IPS-NIHi7 (cell line): Measurements from ENCODE around the gene TNRC6C.
A peak's percentile ranks its signal among the peaks of the same experiment; 100 is the strongest.

Experiments used
- DNase-seq: peaks from one replicate; pipeline ENCODE4 v3.0.0; 2012; ENCODE audit warnings: mixed read lengths; ENCODE audit errors: extremely low spot score

TNRC6C gene

GRCh38 chr17:78013683-78014467, 55.4 kb downstream of the TNRC6C start:
- peak; percentile 64 for DNase-seq

DNA sequence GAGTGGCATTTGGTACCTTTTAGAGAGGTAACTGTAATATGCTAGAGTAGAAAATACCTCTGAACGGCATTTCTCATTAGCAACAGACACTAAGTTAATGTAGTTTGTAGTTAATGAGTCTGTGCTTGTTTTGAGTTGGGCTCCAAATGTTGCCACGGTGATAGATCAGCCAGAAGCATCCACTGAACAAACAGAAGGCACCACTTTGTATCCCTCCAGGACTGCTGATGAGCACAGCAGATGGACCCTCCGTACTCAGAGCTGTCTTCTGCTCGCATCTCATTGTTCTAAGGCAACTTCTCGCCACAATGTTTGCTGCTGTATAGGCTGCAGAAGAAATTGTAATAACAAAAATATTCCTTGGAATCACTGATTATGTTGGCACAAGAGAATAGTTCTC, 56.1 kb downstream of the TNRC6C start:
- DNase-seq: no peak

DNA sequence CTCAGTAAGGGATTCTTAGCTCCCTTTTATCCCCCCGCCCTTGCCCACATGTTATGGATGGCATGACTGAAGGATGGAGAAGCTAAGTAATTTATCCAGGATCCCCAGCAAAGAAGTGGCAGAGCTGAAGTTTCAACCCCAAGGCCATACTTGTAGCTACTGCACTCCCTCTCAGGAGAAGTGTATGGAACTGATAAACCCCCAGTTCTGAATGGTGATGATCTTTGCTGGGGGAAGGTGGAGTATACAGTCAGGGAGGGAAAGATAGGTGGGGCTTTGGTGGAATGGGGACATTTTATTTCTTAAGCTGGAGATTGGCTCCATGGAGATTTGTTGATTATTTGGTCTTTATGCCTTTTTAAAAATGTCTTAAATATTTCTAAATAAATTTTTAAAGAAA, 58.3 kb downstream of the TNRC6C start:
- no peak for DNase-seq

DNA sequence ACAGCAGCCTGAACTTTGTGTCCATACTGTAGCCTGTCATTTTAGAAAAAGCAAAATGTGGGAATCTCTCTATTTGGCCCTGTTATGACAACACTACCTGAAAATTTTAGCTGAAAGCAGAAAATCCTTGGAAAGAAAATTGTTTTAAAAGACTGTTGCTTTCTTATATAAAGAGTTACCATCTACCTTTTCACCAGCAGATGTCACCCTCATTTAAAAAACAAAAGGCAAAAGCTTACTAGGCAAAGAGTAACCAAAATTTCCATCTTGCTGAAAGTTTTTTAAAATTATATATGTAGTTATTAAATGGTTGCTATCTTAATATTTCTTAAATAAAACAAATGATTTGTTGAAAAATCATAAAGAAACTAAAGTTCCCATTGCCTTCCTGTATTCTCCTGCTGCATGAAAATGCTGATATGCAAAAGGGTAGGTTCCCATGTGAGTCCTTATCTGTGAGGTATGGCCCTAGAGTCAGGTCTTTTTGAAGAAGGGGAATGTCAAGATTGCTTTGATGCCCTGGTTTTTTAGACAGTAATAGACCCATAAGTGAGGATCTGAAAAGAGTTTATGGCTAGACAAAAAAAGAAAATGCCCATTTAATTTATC, 61.0 kb downstream of the TNRC6C start:
- no peak for DNase-seq

GRCh38 chr17:78019976-78020716, 61.6 kb downstream of the TNRC6C start:
- DNase-seq: no peak

GRCh38 chr17:78020717-78021108, 62.2 kb downstream of the TNRC6C start:
- DNase-seq: no peak

DNA sequence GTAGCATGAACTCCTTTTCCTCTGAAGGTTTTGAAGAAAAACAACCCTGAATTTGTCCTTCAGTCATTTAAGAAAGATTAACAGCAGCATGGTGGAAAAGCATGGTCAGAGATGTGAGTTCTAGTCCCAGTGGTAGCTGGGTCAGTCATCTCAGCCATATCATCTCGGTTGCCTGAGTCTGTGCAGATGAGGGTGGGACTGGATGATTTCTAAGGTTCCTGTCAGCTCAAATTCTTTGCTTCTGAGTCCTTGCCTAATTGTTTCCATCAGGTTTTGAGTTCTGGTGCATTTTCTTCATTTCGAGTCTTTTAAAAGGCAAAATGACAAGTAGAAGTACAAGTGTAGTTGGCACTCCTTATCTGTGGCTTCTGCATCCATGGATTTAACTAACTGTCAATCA, 63.9 kb downstream of the TNRC6C start:
- DNase-seq: no peak

- DNase-seq: no peak
Measured at GRCh38 chr17:78023042-78023441, 64.5 kb downstream of the TNRC6C start.

DNA sequence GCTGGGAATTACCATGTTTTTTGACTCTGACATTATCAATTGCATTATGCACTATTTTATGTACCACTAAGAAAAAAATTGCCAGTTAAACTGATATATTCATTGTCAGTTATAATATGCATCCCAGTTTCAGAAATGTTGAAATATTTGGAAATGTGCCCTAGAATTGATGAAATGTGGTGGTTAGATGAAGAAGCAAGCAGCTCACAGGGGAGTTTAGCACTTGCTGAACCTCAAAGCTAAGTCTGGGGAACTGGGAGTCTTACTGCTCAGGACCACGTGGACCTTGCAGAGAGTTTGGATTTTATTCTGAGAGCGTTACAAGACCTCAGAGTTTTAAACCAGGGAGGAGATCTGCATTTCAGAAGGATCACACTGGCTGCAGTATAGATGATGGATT, 67.9 kb downstream of the TNRC6C start:
- DNase-seq: no peak

- DNase-seq: no peak
Measured at GRCh38 chr17:78027121-78027520, 68.6 kb downstream of the TNRC6C start.

DNA sequence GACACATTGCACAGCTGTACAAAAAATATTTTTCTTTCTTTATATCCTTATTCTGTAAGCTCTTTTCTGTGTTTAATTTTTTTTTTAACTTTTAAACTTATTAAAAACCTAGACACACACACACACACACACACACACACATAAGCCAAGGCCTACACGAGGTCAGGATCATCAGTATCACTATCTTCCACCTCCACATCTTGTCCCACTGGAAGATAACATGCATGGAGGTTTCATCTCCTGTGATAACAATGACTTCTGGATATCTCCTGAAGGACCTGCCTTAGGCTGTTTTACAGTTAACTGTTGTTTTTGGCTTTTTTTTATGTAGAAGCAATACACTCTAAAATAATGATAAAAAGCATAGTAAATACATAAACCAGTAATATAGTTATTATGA, 71.2 kb downstream of the TNRC6C start:
- no peak for DNase-seq

DNA sequence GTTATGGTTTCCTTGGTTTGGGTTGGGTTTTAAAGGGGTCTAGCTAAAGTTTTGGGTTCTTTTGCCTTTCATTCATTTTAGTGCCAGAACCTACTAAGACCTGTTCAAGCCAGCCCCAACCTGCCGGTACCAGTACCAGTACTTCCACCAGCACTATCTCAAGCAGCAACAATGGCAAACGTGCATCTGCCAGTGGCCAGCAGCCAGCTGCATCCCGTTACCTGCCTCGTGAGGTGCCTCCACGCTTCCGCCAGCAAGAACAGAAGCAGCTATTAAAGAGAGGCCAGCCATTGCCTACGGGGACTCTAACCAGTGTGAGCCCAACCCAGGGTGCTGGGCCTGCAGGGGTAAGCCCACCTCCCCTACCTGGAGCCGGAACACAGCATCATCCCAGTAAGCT, 72.9 kb downstream of the TNRC6C start:
- DNase-seq: no peak

DNA sequence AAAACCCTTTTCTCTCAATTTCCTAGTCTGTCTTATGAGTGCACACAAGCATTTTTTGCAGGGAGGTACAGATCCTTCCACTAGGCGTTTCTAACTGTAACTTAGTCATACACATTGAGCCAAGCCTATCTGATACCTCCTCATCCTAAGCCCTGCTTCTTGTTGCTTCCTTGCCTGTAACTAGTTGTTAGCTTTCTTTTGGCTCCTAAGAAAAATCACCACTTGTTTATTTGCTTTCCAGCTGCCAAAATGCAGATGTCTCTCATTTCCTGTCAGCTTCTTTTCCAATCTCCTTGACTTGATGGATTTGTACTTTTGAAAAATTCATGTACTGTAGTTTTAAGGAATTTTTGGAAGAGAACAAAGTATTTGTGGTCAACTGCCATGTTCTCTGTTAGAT, 73.7 kb downstream of the TNRC6C start:
- no peak for DNase-seq

DNA sequence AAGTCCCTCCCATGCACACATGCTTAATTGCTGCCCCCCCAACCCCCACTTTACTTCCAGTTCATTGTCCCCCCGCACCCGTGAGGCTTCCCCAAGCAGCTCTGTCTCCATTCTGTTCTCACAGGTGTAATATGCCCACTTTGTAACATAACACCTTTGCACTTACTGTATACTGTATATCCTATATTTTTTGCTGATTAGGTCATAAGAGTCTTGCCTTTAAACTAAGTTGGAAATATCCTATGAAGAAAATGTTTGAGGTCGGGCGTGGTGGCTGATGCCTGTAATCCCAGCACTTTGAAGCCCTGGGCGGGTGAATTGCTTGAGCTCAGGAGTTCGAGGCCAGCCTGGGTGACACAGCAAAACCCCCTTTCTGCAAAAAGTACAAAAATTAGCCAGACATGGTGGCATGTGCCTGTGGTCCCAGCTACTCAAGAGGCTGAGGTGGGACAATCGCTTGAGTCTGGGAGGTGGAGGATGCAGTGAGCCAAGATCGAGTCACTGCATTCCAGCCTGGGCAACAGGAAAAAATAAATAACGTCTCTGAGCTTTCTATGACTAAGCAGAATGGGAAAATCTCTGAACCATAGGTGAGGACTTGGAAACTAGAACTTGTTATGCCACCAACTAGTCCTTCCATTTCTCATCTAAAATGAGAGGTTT, 76.1 kb downstream of the TNRC6C start:
- no peak for DNase-seq

DNA sequence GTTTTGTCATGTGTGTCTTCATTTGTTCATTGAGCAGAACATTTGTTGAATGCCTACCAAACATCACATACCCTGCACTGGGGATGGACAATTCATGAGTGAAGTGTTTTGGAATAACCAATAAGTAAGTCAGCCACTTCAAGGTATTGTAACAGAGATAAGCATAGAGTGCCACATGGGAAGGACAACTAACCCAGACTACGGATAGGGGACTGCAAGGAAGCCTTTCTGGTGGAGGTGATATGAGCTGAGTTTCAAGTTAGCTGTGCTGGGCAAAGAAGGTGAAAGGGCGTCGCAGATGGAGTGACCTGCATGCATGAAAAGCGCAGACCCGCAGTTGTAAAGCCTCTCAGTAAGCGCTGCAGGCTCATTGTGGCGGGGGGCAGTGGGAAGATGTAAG, 78.8 kb downstream of the TNRC6C start:
- DNase-seq: no peak

GRCh38 chr17:78038748-78039288, 80.3 kb downstream of the TNRC6C start:
- DNase-seq: no peak

GRCh38 chr17:78039581-78039980, 81.1 kb downstream of the TNRC6C start:
- DNase-seq: no peak

DNA sequence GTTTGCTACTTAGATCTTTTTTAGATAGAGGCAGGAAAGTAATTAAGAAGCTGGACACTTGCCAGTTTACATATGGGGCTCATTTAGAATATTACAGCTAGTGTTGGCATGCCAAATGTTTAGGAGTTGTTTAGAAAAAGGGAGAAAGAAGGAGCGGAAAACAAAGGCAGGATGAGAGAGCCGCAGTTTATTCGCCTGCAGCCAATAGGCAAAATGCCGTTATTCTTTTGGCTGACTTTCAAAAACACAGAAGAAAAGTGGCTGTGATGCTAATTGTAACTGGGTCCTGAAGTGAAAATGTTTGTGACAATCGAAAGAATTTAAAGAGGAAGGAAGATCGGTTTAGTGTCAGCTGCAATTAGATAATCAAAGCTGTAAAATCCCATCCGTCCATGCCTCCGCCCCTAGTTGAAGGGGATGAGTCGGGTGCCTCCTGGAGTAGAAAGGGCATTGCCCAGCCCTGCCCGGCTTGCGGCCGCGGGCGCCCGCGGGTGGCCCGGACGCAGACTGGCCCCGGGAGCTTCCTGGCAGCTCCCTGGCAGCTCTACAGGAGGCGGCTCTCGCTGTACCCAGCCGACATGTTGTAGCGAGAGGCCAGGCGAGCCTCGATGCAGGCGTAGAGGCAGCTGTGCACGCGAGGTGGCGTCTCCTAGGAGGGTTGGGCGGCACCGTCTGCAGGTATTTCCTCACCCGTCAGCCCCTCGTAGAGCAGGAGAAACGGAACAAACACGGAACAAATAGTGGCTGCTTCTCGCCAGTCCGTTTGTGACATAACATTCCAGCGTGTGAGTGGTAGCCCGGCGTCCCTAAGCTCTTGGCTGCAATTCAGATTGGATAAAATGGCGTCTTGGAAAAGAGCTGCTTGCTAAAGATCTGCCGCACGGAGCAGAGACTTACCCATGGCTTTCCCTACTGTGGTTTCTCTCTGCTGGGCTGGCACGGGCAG, 82.2 kb downstream of the TNRC6C start:
- no peak for DNase-seq

GRCh38 chr17:78041386-78042179, 83.1 kb downstream of the TNRC6C start:
- no peak for DNase-seq

GRCh38 chr17:78042542-78042941, 84.0 kb downstream of the TNRC6C start:
- DNase-seq: no peak
